ENCODE measurements around the gene RNU1-4.
"Not testable (repeated sequence)": the region's sequence is repeated elsewhere in the genome, so short reads cannot be mapped to it uniquely, and the experiment has no call there.

The RNU1-4 gene

DNA sequence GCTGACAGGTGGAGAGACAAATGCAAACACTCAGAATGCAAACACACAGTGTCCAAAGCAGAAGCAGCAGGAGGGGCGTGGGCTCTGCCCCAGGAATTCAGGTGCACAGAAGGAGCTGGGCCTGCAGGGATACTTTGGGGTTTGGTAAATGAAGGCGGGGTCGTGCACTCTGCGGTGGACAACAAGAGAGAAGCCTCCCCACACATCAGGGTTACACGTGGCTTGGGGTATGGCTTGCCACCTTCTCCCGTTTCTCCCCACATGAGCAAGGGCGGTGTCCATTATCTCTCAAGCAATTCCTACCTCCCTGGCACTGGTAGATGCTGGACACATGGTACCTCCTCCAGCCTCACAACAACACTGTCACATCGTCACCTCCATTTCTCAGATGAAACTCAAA, 35.0 kb downstream of the RNU1-4 start:
- not testable (repeated sequence) for H3K9ac ChIP-seq (ENCODE audit: low read depth, low read length, poor library complexity, severe bottlenecking); H3K4me3 ChIP-seq (ENCODE audit: low read length, poor library complexity, severe bottlenecking); H3K4me2 ChIP-seq (ENCODE audit: low read depth, low read length, poor library complexity, severe bottlenecking); H4K20me1 ChIP-seq (ENCODE audit: insufficient read depth, low read length, poor library complexity, severe bottlenecking); H3K9me2 ChIP-seq (replicated peaks; ENCODE audit: low read depth, low read length); H2AFZ ChIP-seq (ENCODE audit: low read length); H3K27me3 ChIP-seq (ENCODE audit: insufficient read depth, low read length, poor library complexity, severe bottlenecking); H3K36me3 ChIP-seq (ENCODE audit: insufficient read depth, low read length); H3F3A ChIP-seq (ENCODE audit: low read depth); H3K79me2 ChIP-seq (ENCODE audit: insufficient read depth, low read length); H3K9me3 ChIP-seq (ENCODE audit: insufficient read depth, low read depth, low read length); H3K4me1 ChIP-seq (ENCODE audit: insufficient read depth, low read length, poor library complexity, severe bottlenecking)

- H3K9me2 ChIP-seq (replicated peaks; ENCODE audit: low read depth, low read length); H3K36me3 ChIP-seq (ENCODE audit: insufficient read depth, low read length); H3K4me1 ChIP-seq (ENCODE audit: insufficient read depth, low read length, poor library complexity, severe bottlenecking); H3K79me2 ChIP-seq (ENCODE audit: insufficient read depth, low read length); H3K4me2 ChIP-seq (ENCODE audit: low read depth, low read length, poor library complexity, severe bottlenecking); H3K9me3 ChIP-seq (ENCODE audit: insufficient read depth, low read depth, low read length); H3K27me3 ChIP-seq (ENCODE audit: insufficient read depth, low read length, poor library complexity, severe bottlenecking); H3K4me3 ChIP-seq (ENCODE audit: low read length, poor library complexity, severe bottlenecking); H4K20me1 ChIP-seq (ENCODE audit: insufficient read depth, low read length, poor library complexity, severe bottlenecking); H2AFZ ChIP-seq (ENCODE audit: low read length); H3F3A ChIP-seq (ENCODE audit: low read depth); H3K9ac ChIP-seq (ENCODE audit: low read depth, low read length, poor library complexity, severe bottlenecking): not testable (repeated sequence)
These were observed 35.9 kb downstream of the RNU1-4 start for GRCh38 chr1:16776248-16776647.

GRCh38 chr1:16776835-16777234, 36.5 kb downstream of the RNU1-4 start:
- not testable (repeated sequence) for H3K27me3 ChIP-seq (ENCODE audit: insufficient read depth, low read length, poor library complexity, severe bottlenecking)

DNA sequence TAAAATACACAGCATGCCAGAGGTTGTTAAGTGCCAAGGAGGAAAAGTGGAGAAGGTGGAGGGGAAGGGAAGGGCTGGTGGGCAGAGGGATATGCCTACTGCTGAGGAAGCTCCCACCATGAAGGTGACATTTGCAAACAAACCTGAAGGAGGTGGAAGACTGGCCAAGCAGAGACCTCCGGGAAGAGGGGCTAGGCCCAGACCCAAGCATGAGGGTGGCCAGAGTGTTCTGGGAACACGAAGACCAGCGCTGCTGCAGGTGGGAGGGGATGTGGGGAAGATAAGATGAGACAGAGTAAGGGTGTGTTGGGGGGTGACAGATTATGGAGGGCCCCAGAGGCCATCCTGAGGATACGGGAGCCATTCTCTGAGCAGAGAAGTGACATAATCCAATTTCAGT, 37.5 kb downstream of the RNU1-4 start:
- H3K9ac ChIP-seq (ENCODE audit: low read depth, low read length, poor library complexity, severe bottlenecking); H4K20me1 ChIP-seq (ENCODE audit: insufficient read depth, low read length, poor library complexity, severe bottlenecking); H3K36me3 ChIP-seq (ENCODE audit: insufficient read depth, low read length); H3K9me2 ChIP-seq (replicated peaks; ENCODE audit: low read depth, low read length); H3K4me2 ChIP-seq (ENCODE audit: low read depth, low read length, poor library complexity, severe bottlenecking); H3K4me3 ChIP-seq (ENCODE audit: low read length, poor library complexity, severe bottlenecking); H3K4me1 ChIP-seq (ENCODE audit: insufficient read depth, low read length, poor library complexity, severe bottlenecking); H2AFZ ChIP-seq (ENCODE audit: low read length); H3K79me2 ChIP-seq (ENCODE audit: insufficient read depth, low read length); H3F3A ChIP-seq (ENCODE audit: low read depth); H3K9me3 ChIP-seq (ENCODE audit: insufficient read depth, low read depth, low read length); H3K27me3 ChIP-seq (ENCODE audit: insufficient read depth, low read length, poor library complexity, severe bottlenecking): not testable (repeated sequence)

More at GRCh38 chr1:16776835-16777234, 36.5 kb downstream of the RNU1-4 start:
- H3K36me3 ChIP-seq (ENCODE audit: insufficient read depth, low read length); H3K9ac ChIP-seq (ENCODE audit: low read depth, low read length, poor library complexity, severe bottlenecking); H2AFZ ChIP-seq (ENCODE audit: low read length); H3F3A ChIP-seq (ENCODE audit: low read depth); H3K4me3 ChIP-seq (ENCODE audit: low read length, poor library complexity, severe bottlenecking); H3K4me2 ChIP-seq (ENCODE audit: low read depth, low read length, poor library complexity, severe bottlenecking); H3K4me1 ChIP-seq (ENCODE audit: insufficient read depth, low read length, poor library complexity, severe bottlenecking); H3K9me2 ChIP-seq (replicated peaks; ENCODE audit: low read depth, low read length); H3K79me2 ChIP-seq (ENCODE audit: insufficient read depth, low read length); H3K9me3 ChIP-seq (ENCODE audit: insufficient read depth, low read depth, low read length); H4K20me1 ChIP-seq (ENCODE audit: insufficient read depth, low read length, poor library complexity, severe bottlenecking): not testable (repeated sequence)

- not testable (repeated sequence) for H3K4me1 ChIP-seq (ENCODE audit: insufficient read depth, low read length, poor library complexity, severe bottlenecking); H3K79me2 ChIP-seq (ENCODE audit: insufficient read depth, low read length); H3K9ac ChIP-seq (ENCODE audit: low read depth, low read length, poor library complexity, severe bottlenecking); H3K9me2 ChIP-seq (replicated peaks; ENCODE audit: low read depth, low read length); H3K9me3 ChIP-seq (ENCODE audit: insufficient read depth, low read depth, low read length); H3F3A ChIP-seq (ENCODE audit: low read depth); H3K27me3 ChIP-seq (ENCODE audit: insufficient read depth, low read length, poor library complexity, severe bottlenecking); H4K20me1 ChIP-seq (ENCODE audit: insufficient read depth, low read length, poor library complexity, severe bottlenecking); H3K36me3 ChIP-seq (ENCODE audit: insufficient read depth, low read length); H3K4me3 ChIP-seq (ENCODE audit: low read length, poor library complexity, severe bottlenecking); H3K4me2 ChIP-seq (ENCODE audit: low read depth, low read length, poor library complexity, severe bottlenecking); H2AFZ ChIP-seq (ENCODE audit: low read length)
These were observed 39.2 kb downstream of the RNU1-4 start for GRCh38 chr1:16779525-16779924.

DNA sequence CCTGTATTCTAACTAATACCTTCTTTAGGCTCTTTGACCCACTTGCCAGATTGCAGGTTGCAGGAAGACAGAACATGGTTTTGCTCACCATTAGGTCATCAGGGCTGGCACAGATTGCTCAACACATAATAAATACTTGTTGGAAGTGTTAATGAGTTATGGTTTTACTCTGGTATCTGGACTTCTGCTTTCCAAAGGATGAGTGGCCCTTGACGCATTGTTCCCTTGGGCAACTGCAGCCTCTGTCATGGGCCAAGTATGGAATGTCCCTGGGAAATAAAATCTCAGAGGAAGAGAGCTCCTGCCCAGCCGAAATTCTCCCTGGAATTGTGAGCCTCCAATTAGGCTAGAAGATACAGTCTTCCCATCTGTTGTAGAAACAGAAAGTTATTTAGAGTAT, 40.7 kb downstream of the RNU1-4 start:
- not testable (repeated sequence) for H3K36me3 ChIP-seq (ENCODE audit: insufficient read depth, low read length); H2AFZ ChIP-seq (ENCODE audit: low read length); H3K4me1 ChIP-seq (ENCODE audit: insufficient read depth, low read length, poor library complexity, severe bottlenecking); H3K27me3 ChIP-seq (ENCODE audit: insufficient read depth, low read length, poor library complexity, severe bottlenecking); H3K9me2 ChIP-seq (replicated peaks; ENCODE audit: low read depth, low read length); H4K20me1 ChIP-seq (ENCODE audit: insufficient read depth, low read length, poor library complexity, severe bottlenecking); H3K79me2 ChIP-seq (ENCODE audit: insufficient read depth, low read length); H3F3A ChIP-seq (ENCODE audit: low read depth); H3K4me2 ChIP-seq (ENCODE audit: low read depth, low read length, poor library complexity, severe bottlenecking); H3K9me3 ChIP-seq (ENCODE audit: insufficient read depth, low read depth, low read length); H3K9ac ChIP-seq (ENCODE audit: low read depth, low read length, poor library complexity, severe bottlenecking); H3K4me3 ChIP-seq (ENCODE audit: low read length, poor library complexity, severe bottlenecking)

DNA sequence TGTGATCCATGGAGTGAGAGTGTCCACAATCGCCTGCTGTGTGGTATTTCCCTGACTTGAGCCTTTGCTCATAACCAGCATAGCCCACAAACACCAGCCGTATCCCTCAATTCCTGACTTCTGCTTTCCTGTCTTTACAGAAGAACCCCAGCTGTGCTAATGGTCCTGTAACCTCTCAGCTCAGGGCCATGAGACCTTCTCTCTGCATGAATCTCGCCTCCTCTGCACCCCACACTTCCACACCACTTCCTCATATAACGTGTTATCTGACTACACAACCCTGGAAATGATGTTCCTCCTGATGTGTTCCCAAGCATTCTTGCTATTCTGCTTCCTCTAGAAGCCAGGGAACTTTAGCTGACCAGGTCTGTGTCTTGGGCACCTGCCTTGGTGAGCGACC, 41.3 kb downstream of the RNU1-4 start:
- H3K9me3 ChIP-seq (ENCODE audit: insufficient read depth, low read depth, low read length); H3K9me2 ChIP-seq (replicated peaks; ENCODE audit: low read depth, low read length); H3K79me2 ChIP-seq (ENCODE audit: insufficient read depth, low read length); H2AFZ ChIP-seq (ENCODE audit: low read length); H3K4me1 ChIP-seq (ENCODE audit: insufficient read depth, low read length, poor library complexity, severe bottlenecking); H3K27me3 ChIP-seq (ENCODE audit: insufficient read depth, low read length, poor library complexity, severe bottlenecking); H3K4me2 ChIP-seq (ENCODE audit: low read depth, low read length, poor library complexity, severe bottlenecking); H3K9ac ChIP-seq (ENCODE audit: low read depth, low read length, poor library complexity, severe bottlenecking); H3K4me3 ChIP-seq (ENCODE audit: low read length, poor library complexity, severe bottlenecking); H4K20me1 ChIP-seq (ENCODE audit: insufficient read depth, low read length, poor library complexity, severe bottlenecking); H3F3A ChIP-seq (ENCODE audit: low read depth); H3K36me3 ChIP-seq (ENCODE audit: insufficient read depth, low read length): not testable (repeated sequence)

DNA sequence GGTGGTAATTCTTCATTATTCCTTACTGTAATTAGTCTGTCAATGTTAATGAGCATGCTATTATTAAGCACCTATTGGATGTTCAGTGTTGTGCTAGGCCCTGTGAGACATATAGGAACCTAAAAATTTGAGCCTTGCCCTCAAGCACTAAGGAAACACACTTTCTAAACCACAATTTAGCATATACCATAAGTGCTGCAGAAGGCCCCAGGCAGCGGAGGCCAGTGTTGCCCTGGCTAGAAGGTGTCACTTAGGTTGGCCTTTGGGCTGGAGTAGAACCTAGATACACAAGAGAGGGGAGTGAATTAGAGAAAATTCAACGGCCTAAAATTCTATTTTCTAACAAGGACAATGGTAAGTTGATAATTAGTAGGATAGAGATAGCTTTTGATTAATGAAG, 44.6 kb downstream of the RNU1-4 start:
- not testable (repeated sequence) for H3K4me1 ChIP-seq (ENCODE audit: insufficient read depth, low read length, poor library complexity, severe bottlenecking); H3K9me3 ChIP-seq (ENCODE audit: insufficient read depth, low read depth, low read length); H3K9ac ChIP-seq (ENCODE audit: low read depth, low read length, poor library complexity, severe bottlenecking); H3K4me2 ChIP-seq (ENCODE audit: low read depth, low read length, poor library complexity, severe bottlenecking); H3K27me3 ChIP-seq (ENCODE audit: insufficient read depth, low read length, poor library complexity, severe bottlenecking); H3K9me2 ChIP-seq (replicated peaks; ENCODE audit: low read depth, low read length); H3K79me2 ChIP-seq (ENCODE audit: insufficient read depth, low read length); H3K36me3 ChIP-seq (ENCODE audit: insufficient read depth, low read length); H4K20me1 ChIP-seq (ENCODE audit: insufficient read depth, low read length, poor library complexity, severe bottlenecking); H3K4me3 ChIP-seq (ENCODE audit: low read length, poor library complexity, severe bottlenecking); H2AFZ ChIP-seq (ENCODE audit: low read length); H3F3A ChIP-seq (ENCODE audit: low read depth)
